Hypothalamus (tissue), 51 donors: ENCODE data around the gene DYNC1I1.
A peak's percentile ranks its signal among the peaks of the same experiment; 100 is the strongest.
"Not testable (repeated sequence)": the region's sequence is repeated elsewhere in the genome, so short reads cannot be mapped to it uniquely, and the experiment has no call there.

ENCODE experiments used
- DNase-seq, 51 donors: peaks; one replicate each; lab custom pipeline; 2025; lab: John Stamatoyannopoulos, UW

The DYNC1I1 gene

DNA sequence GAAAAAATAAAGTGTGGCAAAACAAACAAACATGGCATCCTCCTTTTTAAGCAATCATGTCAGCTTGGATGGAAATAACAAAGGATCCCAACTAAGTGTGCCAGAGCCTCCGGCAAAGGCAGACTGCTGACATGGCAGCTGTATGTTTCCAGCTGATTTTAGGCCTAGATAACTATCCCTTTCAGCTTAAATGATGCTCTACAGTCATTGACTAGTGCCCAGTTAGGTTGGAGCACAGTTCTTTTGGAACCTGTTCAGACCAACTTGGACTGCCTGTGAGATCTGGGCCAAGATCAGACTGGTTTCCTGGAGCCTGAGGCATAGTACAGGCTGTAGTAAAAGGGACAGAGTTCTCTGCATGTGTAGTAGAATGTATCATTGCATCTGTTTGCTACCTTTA is 128.7 kb downstream of the DYNC1I1 start:
- DNase-seq = no peak

- DNase-seq = peak in 1 of 51 donors; percentile 10
Observed at GRCh38 chr7:95904099-95904498, 131.7 kb downstream of the DYNC1I1 start.

DNA sequence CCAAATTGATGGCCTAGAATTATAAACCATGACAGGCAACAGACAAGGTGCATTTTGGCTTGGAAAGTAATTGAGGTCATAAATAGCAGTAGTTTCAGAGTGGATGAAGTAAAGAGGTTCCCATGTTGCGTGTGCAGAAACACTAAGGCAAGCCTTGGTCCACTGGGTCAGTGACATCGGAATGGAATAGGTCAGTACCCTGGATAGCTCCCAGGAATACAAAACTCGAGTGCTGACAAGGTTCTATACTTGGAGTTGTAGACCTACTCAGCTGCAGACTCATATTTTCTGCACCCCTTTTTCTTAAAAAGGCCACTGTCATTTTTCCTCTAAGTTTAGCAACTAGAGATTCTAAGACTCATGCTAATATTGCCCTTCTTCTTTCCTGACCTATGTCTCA is 132.8 kb downstream of the DYNC1I1 start:
- no peak for DNase-seq

GRCh38 chr7:95906851-95907250 is 134.5 kb downstream of the DYNC1I1 start:
- DNase-seq = no peak

- DNase-seq = no peak
Observed at GRCh38 chr7:95907337-95907736, 135.0 kb downstream of the DYNC1I1 start.

DNA sequence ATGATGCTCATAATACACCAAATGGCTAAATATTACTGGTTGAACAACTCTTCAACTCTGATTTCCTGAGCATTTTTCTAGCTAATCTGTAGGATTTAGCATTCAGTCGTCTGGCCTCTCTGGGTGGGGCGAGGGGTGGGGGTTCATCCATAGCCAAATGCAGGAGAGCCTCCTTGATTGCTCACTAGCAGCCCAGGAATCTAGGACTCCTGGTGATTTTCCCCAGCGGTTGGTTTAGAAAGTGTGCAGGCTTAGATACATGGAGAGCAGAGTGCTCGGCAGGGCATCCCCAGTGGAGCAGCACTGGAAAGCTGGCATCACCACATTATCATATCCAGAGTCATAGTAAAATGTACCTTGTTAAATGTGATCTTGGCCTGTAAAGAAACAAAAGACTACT is 136.1 kb downstream of the DYNC1I1 start:
- DNase-seq = no peak

GRCh38 chr7:95910341-95910740 is 138.0 kb downstream of the DYNC1I1 start:
- DNase-seq = no peak

- no peak for DNase-seq
Observed at GRCh38 chr7:95915731-95916130, 143.4 kb downstream of the DYNC1I1 start.

- peak in 48 of 51 donors; percentile 3 to 95 (median 57) for DNase-seq
Observed at GRCh38 chr7:95916573-95917297, 144.4 kb downstream of the DYNC1I1 start.

DNA sequence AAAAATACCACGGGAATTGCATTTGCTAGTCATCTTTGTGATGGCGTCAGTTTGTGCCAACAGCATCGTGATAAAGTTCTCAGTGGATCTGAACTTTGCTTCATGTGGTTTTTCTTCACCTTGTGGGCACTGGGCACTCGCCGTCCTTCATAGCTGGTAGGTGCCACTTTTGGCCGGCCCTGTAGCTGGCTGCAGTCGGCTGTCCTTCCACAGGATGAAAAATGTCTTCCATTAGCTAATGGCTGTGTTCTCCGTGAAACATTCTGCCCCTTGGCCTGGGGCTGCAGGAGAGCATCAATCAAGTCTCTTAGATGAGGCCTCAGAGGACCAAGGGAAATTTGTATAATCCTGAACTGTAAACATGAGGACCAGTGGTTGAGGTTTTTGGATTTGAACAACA is 145.3 kb downstream of the DYNC1I1 start:
- DNase-seq = no peak

DNA sequence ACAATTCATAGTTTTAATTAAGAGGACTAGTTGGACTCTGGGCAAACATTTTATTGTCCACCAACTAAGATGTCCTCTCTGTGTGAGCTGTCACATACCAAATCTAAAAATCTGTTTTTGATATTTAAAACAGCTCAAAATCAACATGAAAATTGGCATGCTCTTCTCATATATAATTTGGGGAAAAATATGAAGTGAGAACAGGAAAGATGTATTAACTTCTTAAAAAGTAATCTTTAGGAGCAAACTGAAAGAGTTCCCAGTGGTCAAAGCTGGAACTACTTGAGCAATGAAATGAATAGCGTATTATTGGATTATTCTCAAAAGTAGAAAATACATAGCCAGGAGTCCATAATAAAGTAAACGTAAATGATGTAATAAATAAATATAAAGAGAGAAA is 147.2 kb downstream of the DYNC1I1 start:
- no peak for DNase-seq

GRCh38 chr7:95921543-95921942 is 149.2 kb downstream of the DYNC1I1 start:
- DNase-seq = no peak

GRCh38 chr7:95922191-95922590 is 149.8 kb downstream of the DYNC1I1 start:
- DNase-seq = no peak

- DNase-seq = no peak
Observed at GRCh38 chr7:95925236-95925635, 152.9 kb downstream of the DYNC1I1 start.

- DNase-seq = no peak
Observed at GRCh38 chr7:95925971-95926370, 153.6 kb downstream of the DYNC1I1 start.

GRCh38 chr7:95927756-95928155 is 155.4 kb downstream of the DYNC1I1 start:
- DNase-seq = peak in 2 of 51 donors; percentile 3 to 11

GRCh38 chr7:95929710-95930280 is 157.4 kb downstream of the DYNC1I1 start:
- DNase-seq = no peak

DNA sequence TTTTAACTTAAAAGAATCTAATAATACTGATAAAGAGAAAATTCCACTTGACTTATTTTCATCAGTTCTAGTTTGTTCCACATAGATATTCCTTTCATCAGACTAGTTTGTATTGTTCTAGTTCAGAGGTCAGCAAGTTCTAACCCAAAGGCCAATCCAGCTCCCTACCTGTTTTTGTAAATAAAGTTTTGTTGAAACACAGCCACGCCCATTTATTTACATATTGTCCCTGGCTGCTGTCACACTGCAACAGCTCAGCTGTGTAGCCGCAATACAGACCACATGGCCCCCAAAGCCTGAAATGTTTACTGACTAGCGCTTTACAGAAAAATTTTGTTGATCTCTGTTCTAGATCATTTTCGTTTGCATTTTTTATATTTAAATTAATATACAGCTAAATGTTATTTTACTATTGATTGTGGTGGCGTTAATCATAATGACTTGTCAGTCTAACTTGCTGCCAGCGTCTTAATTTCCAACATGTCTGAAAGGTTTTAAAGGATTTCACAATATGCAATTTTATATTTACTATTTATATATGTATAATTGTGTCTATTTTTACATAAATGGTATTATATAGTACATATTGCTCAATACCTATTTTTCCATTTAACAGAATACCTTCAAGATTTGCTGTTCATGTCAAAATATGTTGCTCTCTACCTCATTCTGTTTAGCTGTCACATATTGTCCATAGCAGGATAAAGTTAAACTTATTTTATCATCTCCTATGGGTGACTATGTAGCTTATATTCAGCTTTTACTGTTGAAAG is 159.3 kb downstream of the DYNC1I1 start:
- no peak for DNase-seq

DNA sequence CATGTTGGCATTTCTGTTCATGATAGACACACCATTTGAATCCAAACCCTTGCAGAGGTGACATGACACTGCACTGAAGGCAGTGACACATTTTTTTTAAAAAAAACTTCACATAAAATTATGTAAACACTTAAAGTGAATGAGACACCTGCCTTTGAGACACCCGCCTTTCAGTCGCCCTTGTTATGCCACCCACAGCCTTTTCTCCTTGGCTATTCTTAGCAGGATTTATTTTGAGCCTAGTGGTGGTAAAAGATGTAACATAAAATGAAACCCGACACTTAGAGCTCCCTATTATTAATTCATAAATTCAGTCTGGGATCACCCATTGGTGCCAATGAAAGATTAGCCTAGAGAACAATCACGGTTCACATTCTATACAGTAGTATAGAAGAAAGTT is 161.3 kb downstream of the DYNC1I1 start:
- DNase-seq = no peak

DNA sequence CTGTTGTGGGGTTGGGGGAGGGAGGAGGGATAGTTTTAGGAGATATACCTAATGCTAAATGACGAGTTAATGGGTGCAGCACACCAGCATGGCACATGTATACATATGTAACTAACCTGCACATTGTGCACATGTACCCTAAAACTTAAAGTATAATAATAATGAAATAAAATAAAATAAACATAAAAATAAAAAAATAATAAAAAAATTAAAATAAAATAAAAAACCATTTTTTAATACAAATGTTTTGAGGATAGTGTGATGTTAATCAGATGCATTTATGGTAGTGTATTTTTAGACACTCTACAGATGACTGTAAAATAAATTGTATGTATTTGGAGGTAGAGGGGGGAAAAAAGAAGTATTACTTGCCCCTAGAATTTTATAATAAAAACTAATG is 172.5 kb downstream of the DYNC1I1 start:
- not testable (repeated sequence) for DNase-seq

DNA sequence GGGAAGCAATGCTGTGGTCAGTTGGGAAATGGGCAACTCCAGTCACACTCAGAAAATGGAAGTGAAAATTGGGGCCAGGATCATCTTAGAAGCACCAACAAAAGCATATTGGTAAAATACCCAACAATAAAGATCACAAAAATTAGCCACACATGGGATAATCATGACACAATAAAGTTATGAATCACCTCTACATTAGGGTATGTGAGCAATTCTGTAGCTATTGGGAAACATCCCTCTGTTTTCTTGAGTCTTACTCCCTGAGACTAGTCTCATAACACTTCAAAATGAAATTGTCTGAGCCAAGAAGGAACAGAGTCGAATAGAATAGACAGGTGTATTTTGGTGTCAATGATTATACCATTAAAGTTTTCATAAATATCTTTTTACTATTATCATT is 178.3 kb downstream of the DYNC1I1 start:
- DNase-seq = no peak

DNA sequence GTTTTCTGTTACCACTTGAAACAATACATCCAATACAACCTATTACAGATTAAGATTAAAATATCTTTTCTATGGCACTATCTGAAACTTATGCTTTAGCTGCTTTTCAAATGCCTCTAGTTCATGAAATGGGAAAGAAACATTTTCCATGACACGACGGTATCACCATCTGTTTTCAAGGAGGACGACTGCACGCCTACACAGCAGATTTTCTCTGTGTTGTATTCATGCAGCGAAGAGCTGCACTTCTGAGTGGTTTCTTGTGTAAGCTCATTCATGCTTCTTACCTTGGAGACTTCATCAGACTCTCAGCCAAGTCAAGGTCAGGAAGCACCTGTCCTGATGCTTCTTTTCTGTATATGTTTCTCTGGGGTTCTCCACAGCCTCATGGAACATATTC is 179.2 kb downstream of the DYNC1I1 start:
- no peak for DNase-seq
